ENCODE results near the gene FILIP1L. TPM values are rescaled to one million over a fixed set of nuclear protein-coding genes. Genes with fewer than 3 reads are reported as not detected.

Gene FILIP1L
- total RNA-seq, 1 donor from 2014 or later, result 42.7 TPM

DNA sequence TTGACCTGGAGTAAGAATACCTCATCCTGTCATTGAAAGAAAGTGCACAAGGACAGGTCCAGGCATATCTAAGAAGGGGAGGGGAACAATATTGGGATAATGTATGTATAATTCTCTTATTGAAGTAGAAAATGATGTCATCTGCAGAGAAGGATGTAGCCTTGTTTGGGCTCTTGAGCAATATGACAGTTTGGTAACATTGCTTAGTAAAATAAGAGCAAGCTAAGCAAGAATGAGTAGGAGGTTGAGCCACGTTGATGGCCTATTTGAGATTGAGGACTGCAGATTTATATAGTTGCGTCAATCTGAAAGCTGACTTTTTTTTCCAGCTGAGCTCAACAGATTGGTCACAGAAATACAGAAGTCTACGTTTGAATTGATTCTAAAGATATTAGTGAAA lies 145.2 kb downstream of the FILIP1L start:
- DNase-seq, result no peak

- DNase-seq, result no peak
Observed at GRCh38 chr3:99967796-99968195, 146.5 kb downstream of the FILIP1L start.

DNA sequence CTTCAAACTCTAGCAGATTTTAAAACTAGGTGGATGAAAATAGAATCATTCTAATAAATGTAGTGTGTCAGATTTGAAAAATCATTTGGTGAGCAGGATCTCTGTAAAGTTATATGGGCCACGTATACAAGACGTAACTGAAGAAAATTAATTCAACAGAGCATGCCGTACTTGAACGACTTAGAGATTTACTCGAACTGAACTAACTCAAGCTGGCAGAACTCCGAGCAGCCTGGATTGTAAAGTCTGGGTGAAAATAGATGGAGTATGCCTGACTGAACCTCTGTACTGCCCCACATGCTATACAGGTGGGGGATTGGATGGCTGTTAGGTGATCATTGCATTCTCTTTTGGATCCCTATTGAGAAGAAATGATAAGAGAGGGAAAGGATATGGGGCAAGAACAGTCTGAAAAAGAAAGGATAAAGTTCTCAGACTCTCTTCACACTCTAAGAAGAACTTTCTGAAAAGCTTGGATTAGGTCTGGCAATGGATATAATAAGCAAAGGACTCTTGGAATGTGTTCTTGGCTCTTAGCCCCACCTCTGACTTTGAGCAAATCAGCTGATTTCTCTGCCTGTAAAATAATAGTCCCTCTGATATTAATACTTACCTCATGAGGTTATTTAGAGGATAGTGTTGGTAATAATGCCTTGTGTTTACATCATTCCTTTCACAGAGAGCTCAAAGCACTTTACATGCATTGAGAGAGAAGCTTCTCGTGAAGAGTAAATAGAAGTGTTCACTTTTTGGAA lies 147.5 kb downstream of the FILIP1L start:
- no peak for DNase-seq

DNA sequence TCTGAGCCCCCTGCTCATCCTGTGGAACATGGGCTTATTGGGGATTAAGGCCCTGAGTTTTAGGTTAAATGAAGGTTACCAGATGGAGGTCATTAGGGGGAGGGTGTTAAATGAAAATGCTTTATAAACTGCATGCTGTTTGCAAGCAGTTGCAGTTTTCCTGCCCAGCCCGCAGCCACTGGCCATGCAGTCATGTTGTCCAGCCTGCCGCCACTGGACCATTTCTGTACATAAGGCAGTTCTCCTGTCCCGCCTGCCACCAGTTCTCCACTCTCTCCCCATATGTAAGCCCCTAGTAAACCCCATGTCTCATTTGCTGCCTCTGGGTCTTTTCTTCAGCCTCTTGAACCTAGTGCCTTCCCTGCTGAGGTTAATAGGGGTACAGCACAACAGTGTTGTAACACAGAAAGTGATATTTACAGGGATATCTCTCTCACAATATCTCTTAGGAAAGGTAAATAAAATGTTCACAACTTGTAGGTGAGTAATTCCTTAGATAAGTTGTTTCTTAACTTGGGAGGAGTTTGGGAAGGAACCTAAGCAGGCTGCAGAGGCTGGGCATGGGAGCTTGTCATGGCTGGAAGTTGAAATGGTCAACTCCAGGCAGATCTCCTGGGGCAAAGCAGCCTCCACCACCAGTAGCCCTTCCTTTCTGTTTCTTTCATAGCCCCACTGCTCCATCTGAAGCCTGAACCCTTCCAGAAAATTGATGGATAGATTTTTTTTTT lies 148.5 kb downstream of the FILIP1L start:
- DNase-seq, result no peak

DNA sequence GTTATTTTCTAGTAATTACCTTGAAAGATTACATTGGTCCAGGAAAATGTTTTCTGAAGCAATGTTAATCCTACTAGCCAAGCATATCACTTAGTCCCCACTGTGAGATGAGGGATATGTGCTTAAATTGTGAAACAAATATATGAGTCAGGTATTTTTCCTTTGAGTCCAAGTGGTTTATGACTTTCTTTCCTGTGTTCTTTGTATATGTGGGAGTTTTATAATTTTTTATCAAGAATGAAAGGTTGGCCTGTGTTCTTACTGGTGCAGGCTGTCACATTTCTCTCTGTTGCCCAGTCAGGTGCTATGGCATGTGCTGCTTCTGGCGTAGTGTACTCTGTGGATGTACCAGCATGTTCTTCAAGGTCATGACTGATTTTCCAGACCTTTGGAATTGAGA lies 149.2 kb downstream of the FILIP1L start:
- peak; percentile 68 for DNase-seq

GRCh38 chr3:99962703-99963102 lies 151.6 kb downstream of the FILIP1L start:
- DNase-seq, result no peak

DNA sequence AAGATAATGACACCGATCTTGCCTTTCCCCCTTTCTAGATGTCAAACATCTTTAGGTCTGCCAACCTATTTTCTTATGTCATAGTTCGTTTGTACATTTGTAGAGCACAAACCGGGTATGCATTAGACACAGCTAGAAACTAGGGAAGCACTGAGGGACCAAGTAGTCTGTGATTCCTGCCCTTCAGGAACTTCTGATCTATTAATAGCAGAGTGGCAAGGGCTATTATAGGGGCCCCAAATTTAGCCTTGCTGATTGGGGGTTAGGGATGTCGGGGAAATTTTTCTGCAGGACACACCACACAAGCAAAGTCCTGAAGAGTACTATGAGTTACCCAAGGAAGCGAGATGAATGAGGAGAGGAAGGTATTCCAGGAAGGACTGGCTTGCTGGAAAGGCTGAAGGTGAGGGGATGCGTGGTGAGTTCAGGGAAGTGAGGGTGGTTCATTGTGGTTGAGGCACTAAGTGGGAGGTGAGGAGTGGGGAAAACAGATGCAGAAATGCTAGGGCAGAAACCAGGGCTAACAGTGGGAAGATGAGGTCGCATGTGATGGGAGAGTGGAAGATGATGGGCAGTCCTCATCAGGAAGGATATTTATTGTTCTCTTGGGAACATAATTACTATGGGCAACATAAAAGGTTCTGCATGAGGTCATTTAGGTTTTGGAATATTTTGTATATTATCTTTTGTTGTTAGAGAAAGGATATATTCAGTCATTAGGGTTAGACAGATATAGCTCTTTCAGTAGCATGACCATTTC lies 152.4 kb downstream of the FILIP1L start:
- DNase-seq, result no peak

DNA sequence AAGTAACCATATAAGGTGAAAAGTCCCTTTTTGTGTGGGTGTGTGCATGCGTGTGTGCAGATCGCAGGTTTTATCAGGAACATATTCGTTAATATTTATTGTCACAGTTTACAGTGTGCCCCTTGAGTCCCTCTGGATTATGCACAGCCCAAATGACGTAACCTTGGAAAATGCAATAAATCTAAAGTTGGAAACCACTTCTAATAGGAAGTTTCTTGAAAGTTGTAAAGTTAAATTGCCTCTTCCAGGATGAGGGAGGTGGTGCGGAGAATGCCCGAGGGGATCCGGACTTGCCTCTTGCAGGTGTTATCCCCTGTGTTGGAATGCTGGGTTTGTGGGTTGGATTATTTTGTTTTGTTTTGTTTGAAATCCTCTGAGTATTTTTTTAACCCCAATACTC lies 153.4 kb downstream of the FILIP1L start:
- DNase-seq, result peak; percentile 4

DNA sequence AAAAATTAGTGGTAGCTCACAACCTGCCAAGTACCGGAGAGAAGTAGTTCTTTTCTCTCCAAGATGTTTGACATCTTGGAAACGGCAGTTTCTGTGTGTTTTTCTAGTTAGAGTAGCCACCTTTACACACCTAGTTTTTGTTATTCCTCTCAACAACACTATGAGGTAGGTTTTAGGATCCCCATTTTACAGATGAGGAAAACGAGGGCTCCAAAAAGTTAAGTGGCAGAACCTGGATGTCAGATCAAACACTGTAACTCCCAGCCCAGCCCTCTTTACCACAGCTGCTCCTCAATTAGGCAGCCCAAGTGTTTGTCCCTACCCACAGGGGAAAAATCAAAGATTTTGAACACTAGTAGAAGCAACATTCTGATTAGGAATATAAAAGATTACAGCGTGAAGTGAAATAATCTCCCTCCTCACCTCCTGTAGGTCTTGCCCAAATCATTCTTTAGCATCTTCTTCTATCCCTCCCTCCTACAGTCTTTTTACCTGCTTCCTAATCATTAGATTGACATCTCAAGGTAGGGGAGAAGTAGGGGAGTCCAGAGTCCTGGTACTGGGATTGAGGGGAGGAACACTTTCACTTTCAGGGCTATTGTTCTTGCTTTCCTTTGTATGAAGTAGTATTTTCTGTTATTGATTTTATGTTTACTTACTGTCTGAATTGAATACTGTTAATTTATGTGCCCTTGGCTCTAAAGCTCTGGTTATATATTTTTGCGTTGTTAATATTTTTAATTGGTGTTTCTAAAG lies 154.0 kb downstream of the FILIP1L start:
- peak; percentile 28 for DNase-seq

DNA sequence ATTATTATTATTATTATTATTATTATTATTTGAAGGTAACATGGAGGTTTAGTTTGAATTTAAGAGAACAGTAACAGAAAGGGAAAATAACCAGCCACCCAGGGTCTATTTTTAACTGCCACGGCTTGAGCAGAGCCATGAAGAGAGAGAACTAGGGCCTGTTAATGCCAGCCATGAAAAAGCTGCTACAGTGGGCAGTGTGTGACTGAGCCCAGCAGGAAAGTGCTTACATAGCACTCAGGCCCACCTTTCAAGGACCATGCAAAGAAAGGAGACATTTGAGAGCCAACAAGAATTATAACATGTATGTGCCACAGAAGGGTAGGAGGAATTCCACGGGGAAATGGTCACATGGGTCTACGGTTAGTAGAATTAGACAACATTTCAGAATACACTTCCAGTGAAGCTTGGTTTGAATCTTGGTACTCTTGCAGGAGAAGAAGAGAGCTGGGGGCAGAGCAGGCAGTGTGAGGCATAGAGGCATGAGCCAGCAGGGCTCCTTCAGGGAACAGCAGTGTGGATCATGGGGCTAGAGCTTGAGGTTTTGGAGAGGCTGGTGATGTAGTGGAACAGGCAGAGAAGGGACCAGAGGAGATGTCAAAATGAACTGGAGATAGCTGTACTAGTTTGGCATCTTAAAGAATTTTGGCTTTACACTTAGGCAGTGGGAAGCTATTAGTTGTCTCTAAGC lies 155.9 kb downstream of the FILIP1L start:
- no peak for DNase-seq

DNA sequence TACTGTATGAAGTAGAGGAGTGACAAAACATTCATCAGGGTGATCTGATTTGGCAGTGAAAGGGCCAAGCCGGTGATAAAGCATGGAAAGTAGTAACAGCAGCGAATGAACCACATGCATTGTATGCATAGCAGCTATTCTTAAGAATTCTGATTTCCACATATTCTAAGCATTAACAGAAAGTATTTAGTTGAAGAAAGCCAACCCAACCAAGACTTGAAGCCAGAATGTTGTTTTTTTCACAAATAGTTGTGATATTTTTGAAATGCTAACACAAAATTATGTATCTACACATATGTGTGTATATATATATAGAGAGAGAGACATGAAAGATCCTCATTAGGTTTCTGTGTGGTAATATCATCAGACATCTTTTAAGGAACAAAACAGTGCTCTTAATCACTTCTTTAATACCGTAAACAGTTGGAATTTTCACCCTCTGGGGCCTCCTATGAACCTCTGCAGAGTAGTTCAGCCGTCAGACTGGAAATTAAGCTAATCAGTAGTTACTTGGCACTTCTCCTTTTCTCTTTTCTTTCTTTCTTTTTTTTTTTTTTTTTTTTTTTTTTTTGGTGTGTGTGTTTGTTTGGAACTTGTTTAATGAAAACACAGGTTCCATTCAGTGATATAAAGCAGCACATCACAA lies 157.0 kb downstream of the FILIP1L start:
- DNase-seq, result no peak

- DNase-seq, result no peak
Observed at GRCh38 chr3:99955773-99956562, 158.3 kb downstream of the FILIP1L start.

GRCh38 chr3:99954914-99955644 lies 159.2 kb downstream of the FILIP1L start:
- DNase-seq, result peak; percentile 15

DNA sequence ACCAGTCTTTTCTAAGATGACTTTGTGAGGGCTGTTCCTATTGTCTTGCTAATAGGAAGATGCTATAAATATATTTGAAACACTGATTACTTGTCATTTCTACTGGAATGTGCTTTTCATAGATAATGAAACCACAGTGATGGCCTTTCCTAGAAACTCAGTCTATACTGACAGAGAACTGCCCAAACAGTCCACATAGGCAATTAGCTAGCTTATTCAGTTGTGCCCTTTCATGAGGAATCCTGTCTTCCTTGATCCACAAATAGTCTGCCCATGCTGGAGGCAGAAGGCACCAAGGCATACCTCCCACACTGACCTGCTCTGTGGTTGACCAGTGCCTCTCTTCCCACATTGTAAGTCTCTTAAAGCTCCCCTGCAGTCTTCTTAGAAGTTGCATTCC lies 160.7 kb downstream of the FILIP1L start:
- DNase-seq, result no peak

- no peak for DNase-seq
Observed at GRCh38 chr3:99952306-99952705, 162.0 kb downstream of the FILIP1L start.

- no peak for DNase-seq
Observed at GRCh38 chr3:99951701-99952100, 162.6 kb downstream of the FILIP1L start.

- no peak for DNase-seq
Observed at GRCh38 chr3:99950921-99951320, 163.4 kb downstream of the FILIP1L start.

DNA sequence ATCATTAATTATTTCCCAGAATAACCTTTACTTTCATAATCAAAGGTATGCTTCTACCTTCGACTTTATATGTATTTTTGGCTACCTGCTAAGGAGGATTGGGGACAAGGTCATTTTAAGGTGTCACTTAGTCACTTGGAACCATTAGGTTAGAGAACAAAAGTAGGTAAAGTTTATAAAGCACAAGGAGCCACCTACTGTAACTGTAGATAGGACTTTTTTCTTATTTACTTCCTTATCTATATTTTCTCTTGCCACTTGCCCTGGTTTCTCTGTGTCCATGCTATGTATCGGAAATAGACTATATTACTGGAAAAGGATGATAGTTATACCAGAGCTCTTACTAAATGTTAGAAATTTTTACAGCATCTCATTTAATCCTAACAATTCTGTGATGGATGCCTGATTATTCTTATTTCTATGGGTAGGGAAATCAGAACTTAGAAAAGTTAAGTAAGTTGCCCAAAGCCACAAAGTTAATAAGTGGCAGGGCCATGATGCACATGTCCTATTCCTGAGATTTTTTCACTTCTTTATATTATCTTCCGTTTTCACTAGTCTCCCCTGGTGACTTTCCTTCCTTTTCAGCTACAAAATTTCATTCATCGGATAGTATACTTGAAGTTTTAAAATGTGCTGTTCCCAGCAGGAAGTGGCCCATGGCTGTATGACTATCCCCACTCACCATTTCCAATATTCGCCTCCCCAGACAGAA lies 164.2 kb downstream of the FILIP1L start:
- DNase-seq, result no peak

GRCh38 chr3:99948467-99949089 lies 165.7 kb downstream of the FILIP1L start:
- no peak for DNase-seq
